DND-41 (cell line): Measurements from ENCODE around the gene H1-8.

Experiments
- EZH2 ChIP-seq: IDR thresholded peaks from 3 replicates; pipeline ENCODE4 v1.6.1; 2012; ENCODE audit warnings: borderline replicate concordance, low read depth, mild to moderate bottlenecking, moderate library complexity, low read length, inconsistent platforms; ENCODE audit not compliant: severe bottlenecking
- TF ChIP-seq, protein P1 (sequence below): IDR thresholded peaks from 2 replicates; pipeline ENCODE4 v1.5.1; 2012; ENCODE audit warnings: borderline replicate concordance, low read length, moderate library complexity, mild to moderate bottlenecking; ENCODE audit not compliant: poor library complexity, severe bottlenecking; ENCODE audit errors: extremely low read depth

DNA sequence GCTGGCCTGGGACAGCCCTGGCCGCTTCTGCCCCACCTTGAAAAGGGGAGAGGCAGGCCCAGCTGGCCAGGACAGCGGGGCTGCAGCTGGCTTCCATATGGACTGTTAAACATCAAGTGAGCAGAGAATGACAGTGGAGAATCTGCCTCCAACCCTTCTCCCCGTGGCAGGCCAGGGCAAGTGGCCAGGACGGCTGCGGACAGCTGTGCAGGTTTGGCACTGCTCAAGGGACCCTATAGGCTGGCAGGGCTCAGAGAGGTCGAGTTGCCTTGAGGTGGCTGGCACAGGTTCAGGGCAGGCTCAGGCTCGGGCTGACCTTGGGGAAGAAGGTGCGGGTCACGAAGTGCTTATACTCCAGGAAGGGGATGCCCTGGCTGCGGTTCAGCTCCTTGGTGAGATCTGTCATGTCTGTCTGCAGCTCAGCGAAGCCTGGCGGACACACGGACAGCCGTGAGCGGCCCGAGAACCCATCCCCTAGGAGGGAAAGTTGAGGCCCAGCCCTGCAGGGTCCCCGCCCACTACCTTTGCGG, 24.3 kb downstream of the H1-8 start:
- TF ChIP-seq, protein P1, sequence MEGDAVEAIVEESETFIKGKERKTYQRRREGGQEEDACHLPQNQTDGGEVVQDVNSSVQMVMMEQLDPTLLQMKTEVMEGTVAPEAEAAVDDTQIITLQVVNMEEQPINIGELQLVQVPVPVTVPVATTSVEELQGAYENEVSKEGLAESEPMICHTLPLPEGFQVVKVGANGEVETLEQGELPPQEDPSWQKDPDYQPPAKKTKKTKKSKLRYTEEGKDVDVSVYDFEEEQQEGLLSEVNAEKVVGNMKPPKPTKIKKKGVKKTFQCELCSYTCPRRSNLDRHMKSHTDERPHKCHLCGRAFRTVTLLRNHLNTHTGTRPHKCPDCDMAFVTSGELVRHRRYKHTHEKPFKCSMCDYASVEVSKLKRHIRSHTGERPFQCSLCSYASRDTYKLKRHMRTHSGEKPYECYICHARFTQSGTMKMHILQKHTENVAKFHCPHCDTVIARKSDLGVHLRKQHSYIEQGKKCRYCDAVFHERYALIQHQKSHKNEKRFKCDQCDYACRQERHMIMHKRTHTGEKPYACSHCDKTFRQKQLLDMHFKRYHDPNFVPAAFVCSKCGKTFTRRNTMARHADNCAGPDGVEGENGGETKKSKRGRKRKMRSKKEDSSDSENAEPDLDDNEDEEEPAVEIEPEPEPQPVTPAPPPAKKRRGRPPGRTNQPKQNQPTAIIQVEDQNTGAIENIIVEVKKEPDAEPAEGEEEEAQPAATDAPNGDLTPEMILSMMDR: no peak
- no peak for TF ChIP-seq EZH2
